Adipocyte (in vitro differentiated cells): Measurements from ENCODE around the gene TMEM61.
"Not testable (repeated sequence)": the region's sequence is repeated elsewhere in the genome, so short reads cannot be mapped to it uniquely, and the experiment has no call there.

Source experiments
- DNase-seq: peaks from one replicate; pipeline ENCODE4 v3.0.0-alpha.2; 2015; ENCODE audit warnings: low read depth
- H3K27me3 ChIP-seq: replicated peaks from 2 replicates; pipeline ENCODE4 v1.7.0; 2013; ENCODE audit warnings: mild to moderate bottlenecking, low read length, moderate library complexity; ENCODE audit not compliant: control insufficient read depth, insufficient read depth
- H3K36me3 ChIP-seq: 2 replicates; pipeline ENCODE4 v1.7.0; 2013; ENCODE audit warnings: low read length, mild to moderate bottlenecking, moderate library complexity; ENCODE audit not compliant: control insufficient read depth, insufficient read depth, severe bottlenecking
- H3K4me1 ChIP-seq: 2 replicates; pipeline ENCODE4 v1.7.0; 2013; ENCODE audit warnings: mild to moderate bottlenecking, low read length, moderate library complexity; ENCODE audit not compliant: control insufficient read depth, insufficient read depth
- H3K4me3 ChIP-seq: 2 replicates; pipeline ENCODE4 v1.7.0; 2013; ENCODE audit warnings: mild to moderate bottlenecking, low read length, moderate library complexity
- H3K9ac ChIP-seq: 2 replicates; pipeline ENCODE4 v1.7.0; 2013; ENCODE audit warnings: mild to moderate bottlenecking, low read length, moderate library complexity
- H3K9me3 ChIP-seq: 2 replicates; pipeline ENCODE4 v1.7.0; 2013; ENCODE audit warnings: mild to moderate bottlenecking, low read length, moderate library complexity; ENCODE audit not compliant: control insufficient read depth

TMEM61 gene

DNA sequence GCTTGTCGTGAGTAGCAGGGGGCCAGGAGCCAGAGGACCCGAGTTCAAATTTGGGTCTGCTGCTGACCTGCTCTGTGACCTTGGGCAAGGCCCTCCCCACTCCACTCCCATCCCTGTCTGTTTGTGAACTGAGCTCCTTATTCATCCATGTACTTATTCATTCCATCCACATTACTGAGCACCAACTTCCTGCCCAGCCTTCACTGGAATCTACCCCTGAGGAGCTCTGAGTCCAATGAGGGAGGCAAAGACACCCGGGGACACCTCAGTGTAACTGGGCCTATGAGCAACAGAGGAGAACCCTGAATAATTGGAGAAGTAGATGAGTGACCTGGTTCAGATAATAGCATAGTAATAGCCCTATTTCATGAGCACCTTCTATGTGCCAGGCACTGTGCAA is 27.2 kb downstream of the TMEM61 start:
- no peak overlapping the region for H3K4me3 ChIP-seq
- peaks cover 5% of the 10 kb centered on the region for H3K4me1 ChIP-seq
- H3K9me3 ChIP-seq = no peaks in the 10 kb centered on the region
- H3K36me3 ChIP-seq = no peaks in the 10 kb centered on the region
- H3K9ac ChIP-seq = no peak overlapping the region
- peak; percentile 49 for DNase-seq
- H3K27me3 ChIP-seq = peaks cover 13% of the 10 kb centered on the region

DNA sequence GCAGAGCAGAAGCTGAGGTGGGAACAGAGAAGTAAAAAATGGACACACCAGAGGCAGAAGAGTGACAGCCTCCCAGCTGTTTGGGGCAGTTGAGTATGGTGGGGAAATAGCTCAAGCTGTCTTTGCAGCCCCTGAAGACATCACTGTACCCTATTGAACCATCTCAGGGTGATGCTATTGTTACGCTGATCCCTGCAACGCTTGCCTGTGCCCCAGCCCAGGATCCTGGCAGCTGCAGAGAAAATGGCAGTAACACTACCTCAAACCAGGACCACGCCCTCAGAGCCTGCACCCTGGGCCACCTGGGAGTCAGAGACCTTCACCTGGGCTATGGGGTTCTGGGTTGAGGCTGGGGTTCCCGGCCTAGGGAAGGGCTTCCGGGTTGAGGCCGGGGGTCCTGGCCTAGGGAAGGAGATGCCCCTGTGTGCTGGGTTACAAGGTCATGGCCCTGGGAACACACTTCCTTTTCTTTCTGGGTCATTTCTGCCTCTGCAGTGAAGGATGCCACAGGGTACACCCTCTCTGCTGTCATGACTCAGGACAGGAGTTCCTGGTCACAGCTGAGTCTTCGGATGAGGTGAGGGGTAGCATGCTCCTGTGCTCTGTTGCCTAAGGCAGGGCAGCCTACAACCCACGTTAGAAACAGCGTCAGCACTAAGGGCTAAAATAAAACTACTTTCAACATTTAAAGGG is 29.9 kb downstream of the TMEM61 start:
- Histone ChIP-seq H3K9me3 (no peaks in the 10 kb centered on the region), H3K4me3 (no peak overlapping the region), H3K27me3 (peaks cover 32% of the 10 kb centered on the region), H3K4me1 (peaks cover 5% of the 10 kb centered on the region), H3K36me3 (no peaks in the 10 kb centered on the region), H3K9ac (no peak overlapping the region)
- no peak for DNase-seq

DNA sequence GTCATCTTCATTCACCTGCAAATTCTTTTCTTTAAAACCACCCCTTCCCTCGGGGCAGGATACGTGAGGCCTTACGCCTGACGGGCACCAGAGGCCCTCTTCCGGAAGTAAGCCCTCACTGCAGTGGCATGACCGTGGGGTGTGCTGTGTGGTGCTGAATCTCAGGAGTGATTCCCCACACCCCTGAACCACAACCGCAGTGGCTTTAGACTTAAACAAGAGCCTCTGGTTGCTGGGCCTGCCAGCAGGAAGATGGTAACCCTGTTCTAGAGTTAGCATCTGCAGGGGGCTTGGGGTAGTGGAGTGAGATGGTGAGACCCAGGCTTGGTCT is 30.4 kb downstream of the TMEM61 start:
- Histone ChIP-seq H3K27me3 (peaks cover 37% of the 10 kb centered on the region), H3K4me3 (no peak overlapping the region), H3K36me3 (no peaks in the 10 kb centered on the region), H3K9ac (no peak overlapping the region), H3K9me3 (no peaks in the 10 kb centered on the region), H3K4me1 (peaks cover 5% of the 10 kb centered on the region)
- DNase-seq = no peak

GRCh38 chr1:55012661-55013060 is 32.2 kb downstream of the TMEM61 start:
- H3K27me3 ChIP-seq = peaks cover 49% of the 10 kb centered on the region
- no peaks in the 10 kb centered on the region for H3K36me3 ChIP-seq
- no peak for DNase-seq
- no peak overlapping the region for H3K4me3 ChIP-seq
- peaks cover 3% of the 10 kb centered on the region for H3K9me3 ChIP-seq
- H3K4me1 ChIP-seq = peaks cover 5% of the 10 kb centered on the region
- H3K9ac ChIP-seq = no peak overlapping the region

GRCh38 chr1:55015123-55015522 is 34.7 kb downstream of the TMEM61 start:
- Histone ChIP-seq H3K4me3 (no peak overlapping the region), H3K4me1 (no peaks in the 10 kb centered on the region), H3K27me3 (peaks cover 64% of the 10 kb centered on the region), H3K9ac (no peak overlapping the region), H3K36me3 (no peaks in the 10 kb centered on the region), H3K9me3 (peaks cover 3% of the 10 kb centered on the region)
- DNase-seq = peak; percentile 23

DNA sequence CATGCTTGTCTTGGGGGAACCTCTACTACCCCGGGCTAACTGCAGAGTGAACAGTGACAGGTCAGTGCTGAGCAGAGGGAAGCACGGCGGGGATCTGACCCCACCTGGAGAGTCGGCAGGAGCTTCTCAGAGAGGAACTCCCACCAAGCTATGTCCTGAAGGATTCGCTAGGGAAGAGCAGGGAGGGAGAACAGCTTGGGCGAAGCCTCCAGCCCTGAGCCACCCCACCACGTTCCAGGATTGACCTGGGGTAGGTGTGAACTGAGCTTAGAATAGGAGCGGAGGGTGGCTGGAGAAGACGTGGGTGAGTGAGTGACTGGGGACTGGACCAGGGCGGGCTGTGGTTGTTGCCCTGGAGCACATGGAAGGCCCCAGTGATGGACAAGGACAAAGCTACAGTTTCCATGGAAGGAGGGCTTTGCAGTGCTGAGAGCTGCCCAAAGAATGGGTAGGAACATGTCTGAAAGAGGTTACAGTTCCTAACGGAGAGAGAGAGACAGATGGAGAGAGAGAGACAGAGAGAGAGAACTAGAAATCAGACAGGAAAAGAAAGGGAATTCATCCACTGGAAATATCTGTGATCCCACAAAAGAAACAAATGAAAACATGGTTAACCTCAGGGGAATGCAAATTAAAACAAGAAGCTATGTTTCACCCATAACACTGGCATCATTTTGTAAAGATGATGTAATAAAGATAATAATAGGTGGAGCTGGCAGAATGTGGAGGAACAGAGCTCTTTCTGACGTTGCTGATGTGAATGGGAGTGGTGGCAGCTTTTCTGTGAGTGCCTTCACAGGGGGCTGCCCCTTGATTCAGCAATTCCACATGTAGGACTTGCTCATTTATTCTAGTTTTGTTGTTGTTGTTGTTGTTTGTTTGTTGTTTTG is 35.5 kb downstream of the TMEM61 start:
- Histone ChIP-seq H3K9me3 (peaks cover 3% of the 10 kb centered on the region), H3K9ac (no peak overlapping the region), H3K4me1 (no peaks in the 10 kb centered on the region), H3K27me3 (peaks cover 67% of the 10 kb centered on the region), H3K4me3 (no peak overlapping the region), H3K36me3 (no peaks in the 10 kb centered on the region)
- peak; percentile 55 for DNase-seq

DNA sequence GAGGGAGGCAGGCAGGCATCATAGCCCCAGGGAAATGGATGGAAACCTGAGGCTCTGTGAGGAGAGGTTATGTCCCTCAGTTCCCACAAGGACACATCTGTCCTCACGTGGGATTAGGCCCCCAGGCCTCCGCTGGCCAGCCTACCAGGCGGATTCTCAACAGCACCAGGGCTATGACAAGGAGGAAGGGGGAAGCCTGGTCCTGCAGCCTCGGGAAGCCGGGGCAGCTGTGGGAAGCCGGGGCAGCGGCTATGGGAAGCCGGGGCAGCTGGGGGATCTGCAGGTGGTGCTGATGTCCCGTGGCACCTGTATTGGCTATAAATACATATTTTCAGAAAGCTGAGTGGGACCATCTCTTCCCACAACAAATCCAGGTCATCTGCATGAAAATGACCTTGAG is 38.0 kb downstream of the TMEM61 start:
- Histone ChIP-seq H3K9ac (no peak overlapping the region), H3K9me3 (peaks cover 3% of the 10 kb centered on the region), H3K36me3 (no peaks in the 10 kb centered on the region), H3K4me1 (no peaks in the 10 kb centered on the region), H3K4me3 (no peak overlapping the region), H3K27me3 (peaks cover 52% of the 10 kb centered on the region)
- DNase-seq = no peak

DNA sequence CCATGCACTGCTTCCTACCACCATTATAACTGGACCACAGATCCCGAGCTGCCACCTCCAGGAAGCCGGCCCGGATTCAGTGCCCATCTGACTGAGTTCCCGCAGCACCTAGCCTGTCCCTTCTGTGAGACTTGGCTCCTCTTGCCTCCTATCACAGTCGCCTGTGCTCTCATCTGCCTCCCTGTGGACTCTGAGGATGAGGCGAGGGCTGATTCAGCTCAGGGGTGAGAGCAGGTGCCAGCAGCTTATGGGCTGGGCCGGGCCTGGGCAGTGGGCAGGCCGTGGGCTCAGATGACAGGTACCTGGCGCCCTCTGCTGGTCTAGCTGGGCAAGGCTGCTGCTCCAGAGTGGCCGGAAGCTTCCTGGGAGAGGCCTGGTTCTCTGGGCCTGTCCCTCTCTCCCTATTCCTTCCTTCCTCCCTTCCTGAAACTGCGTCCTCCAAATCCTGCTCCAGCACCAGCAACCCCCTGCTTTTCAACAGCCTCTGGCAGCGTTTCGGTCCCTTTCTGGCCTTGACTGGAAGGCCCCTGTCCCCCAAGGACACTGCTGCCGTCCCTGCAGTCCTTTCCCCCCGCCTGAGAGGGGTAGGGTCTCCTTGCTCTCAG is 41.6 kb downstream of the TMEM61 start:
- peak; percentile 93 for DNase-seq

GRCh38 chr1:55024163-55024562 is 43.7 kb downstream of the TMEM61 start:
- H3K36me3 ChIP-seq, H3K4me3 ChIP-seq, H3K9ac ChIP-seq, H3K4me1 ChIP-seq, DNase-seq, H3K9me3 ChIP-seq: not testable (repeated sequence)
- H3K27me3 ChIP-seq = peaks cover 12% of the 10 kb centered on the region

More for the DNA sequence above, 41.6 kb downstream of the TMEM61 start:
- H3K9ac ChIP-seq = peak overlapping the region; percentile 71
- H3K27me3 ChIP-seq = peaks cover 21% of the 10 kb centered on the region
- no peak overlapping the region for H3K4me3 ChIP-seq
- H3K9me3 ChIP-seq = peaks cover 3% of the 10 kb centered on the region
- H3K36me3 ChIP-seq = no peaks in the 10 kb centered on the region
- H3K4me1 ChIP-seq = no peaks in the 10 kb centered on the region

DNA sequence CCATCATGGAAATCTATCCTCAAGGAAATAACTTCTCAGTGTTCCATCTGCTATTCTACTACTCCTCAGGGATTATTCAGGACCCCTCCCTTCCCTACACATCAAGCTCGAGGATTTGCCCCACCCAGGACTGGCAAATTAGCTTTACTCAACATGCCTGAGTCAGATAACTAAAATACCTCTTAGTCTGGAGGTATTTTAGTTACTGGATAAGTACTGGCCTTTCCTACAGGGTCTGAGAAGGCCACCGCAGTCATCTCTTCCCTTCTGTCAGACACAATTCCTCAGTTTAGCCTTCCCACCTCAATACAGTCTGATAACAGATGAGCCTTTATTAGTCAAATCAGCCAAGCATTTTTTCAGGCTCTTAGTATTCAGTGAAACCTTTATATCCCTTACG is 46.3 kb downstream of the TMEM61 start:
- not testable (repeated sequence) for H3K36me3 ChIP-seq, H3K9me3 ChIP-seq, H3K9ac ChIP-seq, H3K27me3 ChIP-seq, H3K4me1 ChIP-seq, DNase-seq, H3K4me3 ChIP-seq

DNA sequence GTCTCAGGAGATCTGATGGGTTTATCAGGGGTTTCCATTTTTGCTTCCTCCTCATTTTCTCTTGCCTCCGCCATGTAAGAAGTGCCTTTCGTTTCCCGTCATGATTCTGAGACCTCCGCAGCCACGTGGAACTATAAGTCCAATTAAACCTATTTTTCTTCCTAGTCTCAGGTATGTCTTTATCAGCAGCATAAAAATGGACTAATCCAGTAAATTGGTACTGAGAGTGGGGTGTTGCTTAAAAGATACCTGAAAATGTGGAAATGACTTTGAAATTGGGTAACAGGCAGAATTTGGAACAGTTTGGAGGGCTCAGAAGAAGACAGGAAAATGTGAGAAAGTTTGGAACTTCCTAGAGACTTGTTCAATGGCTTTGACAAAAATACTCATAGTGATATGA is 50.7 kb downstream of the TMEM61 start:
- H3K4me1 ChIP-seq, H3K9ac ChIP-seq, H3K9me3 ChIP-seq, H3K4me3 ChIP-seq, DNase-seq, H3K36me3 ChIP-seq: not testable (repeated sequence)
- peaks cover 26% of the 10 kb centered on the region for H3K27me3 ChIP-seq
